Measurements from ENCODE around the gene ANKRD34A.
A peak's percentile ranks its signal among the peaks of the same experiment; 100 is the strongest.

ANKRD34A gene

GRCh38 chr1:145965119-145965744 is 857 bp upstream of the ANKRD34A start:
- DNase-seq: no peak

GRCh38 chr1:145963265-145964019 is 933 bp downstream of the ANKRD34A start:
- peak; percentile 28 for DNase-seq

DNA sequence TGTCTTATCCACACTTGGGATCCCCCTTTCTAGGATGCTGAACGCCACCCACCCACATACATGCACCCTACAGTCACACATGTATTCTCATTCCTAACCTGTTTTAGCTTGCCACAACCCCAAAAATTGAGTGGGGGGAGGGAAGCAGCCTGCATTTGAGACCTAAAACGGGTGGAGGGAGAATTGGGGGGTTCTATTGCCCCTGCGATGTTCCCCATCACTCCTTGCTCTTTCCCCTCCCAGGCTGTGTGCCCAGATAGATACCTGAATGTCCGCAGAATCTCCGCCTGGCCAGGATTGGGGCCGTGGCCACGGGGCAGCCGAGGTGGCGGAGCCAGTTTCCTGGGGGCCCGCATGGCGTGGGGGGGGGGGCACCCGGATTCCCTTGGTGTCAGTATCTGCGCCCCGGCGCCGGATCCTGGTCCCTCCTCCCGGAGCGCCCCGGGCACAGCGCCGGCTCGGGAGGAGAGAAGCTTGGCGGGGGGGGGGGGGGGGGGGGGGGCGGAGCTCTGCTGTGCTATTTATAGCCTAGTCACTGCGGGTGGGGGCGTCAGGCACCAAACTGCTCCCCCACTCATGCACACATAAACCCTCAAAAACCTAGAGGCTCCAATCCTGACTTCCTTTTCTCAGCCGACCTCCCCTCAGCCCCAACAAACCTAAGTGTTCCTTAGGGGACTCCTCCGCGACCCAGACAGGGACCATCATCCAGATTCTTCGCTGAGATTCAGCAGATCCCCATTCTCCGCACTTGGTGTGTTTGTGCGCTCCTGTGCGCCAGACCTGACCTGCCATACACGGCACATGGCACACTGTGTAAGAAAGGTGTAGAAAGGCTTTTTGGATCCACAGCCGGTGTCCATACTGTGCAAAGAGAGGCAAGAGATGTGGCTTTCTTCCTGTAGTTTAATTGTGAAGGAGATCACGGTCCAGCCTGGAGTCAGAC is 1.9 kb downstream of the ANKRD34A start:
- no peak for DNase-seq

- DNase-seq: peak; percentile 10
Measured at GRCh38 chr1:145961425-145962156, 2.8 kb downstream of the ANKRD34A start.

DNA sequence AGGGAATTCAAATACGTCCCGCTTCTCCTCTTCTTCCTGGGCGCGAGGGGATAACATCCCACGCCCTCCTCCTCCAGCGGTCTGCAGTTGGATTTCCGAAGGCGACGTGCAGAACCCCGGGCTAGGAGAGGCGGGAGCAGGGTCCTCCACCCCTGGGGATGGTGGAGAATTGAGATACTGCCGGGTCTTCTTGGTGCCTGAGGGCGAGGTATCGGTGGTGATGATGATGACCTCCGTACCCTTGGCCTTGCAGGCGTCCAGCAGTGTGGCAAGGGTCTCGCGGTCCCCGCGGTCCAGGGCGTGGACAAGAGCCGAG is 3.3 kb downstream of the ANKRD34A start:
- no peak for DNase-seq

DNA sequence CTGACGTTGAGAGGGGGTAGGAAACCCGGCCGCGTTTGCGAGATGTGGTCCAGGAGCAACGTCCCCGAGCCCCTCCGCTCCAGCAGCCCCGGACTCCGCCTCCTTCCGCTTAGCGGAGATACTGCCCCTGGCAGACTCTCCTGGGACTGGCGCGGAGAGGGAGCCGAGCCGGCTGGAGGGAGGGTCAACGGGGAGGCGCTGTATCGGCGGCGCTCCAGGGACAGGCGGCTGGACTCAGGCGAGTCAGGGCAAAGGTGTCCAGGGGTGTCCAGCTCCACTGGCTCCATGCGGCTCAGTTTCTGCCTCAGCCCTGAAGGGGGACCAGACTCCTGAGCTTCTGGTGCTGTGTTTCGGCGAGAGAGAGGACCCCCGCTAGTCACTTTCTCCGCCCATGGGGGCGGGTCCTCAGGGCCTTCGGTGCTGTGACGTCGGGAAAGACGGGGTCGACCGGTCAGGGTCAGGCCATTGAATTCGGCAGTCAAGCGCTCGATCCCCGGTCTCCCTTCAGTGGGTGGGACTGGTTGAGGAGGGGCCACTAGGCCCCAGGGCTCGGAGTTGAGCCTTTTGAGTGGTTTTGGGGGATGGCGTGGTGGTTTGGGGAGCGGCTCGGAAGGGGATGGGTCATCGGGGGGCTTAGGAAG is 3.8 kb downstream of the ANKRD34A start:
- DNase-seq: peak; percentile 77

GRCh38 chr1:145959957-145960467 is 4.4 kb downstream of the ANKRD34A start:
- no peak for DNase-seq

DNA sequence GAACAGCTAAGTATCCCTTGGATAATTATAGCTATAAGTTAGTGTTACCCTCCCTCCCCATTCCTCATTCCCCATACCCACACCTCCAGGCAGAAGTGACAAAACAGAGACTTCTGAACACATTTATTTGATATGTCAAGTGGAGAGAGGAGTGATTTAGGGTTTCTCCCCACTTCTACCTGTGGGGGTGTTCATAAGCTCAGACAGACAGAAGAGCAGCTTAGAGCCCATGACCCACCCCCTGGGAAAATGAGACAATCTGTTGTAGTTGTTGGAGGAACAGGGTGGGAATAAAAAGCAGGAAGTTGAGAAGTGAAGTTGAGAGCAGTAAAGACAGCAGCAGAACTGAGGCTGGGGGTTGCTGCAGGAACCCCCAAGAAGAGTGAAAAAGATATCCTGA is 5.0 kb downstream of the ANKRD34A start:
- DNase-seq: no peak

DNA sequence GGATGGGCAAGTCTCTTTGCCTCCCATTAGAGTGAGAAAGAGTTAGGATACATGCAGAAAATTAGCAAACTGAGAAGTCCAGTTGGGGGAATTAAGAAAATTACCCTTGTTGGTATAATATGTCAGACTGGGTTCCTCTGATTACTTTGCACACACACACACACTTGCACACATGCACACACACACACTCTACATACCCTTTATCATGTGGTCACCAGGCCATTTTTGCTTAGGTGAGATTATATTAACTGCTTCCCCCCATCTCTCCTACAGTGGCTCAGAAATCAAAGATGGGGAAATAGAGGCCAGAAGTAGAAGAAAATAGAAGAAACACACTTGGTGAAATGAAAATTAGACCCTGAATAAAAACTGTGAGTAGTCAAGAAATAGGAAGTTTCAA is 5.6 kb downstream of the ANKRD34A start:
- no peak for DNase-seq

- DNase-seq: peak; percentile 97
Measured at GRCh38 chr1:145957443-145958319, 6.7 kb downstream of the ANKRD34A start, which contains the start of gene LIX1L. TSS of gene LIX1L (minus strand) at chr1:145958017. CDS start at chr1:145957927, 90 bp downstream.

- DNase-seq: no peak
Measured at GRCh38 chr1:145956781-145957442, 7.5 kb downstream of the ANKRD34A start.

- DNase-seq: no peak
Measured at GRCh38 chr1:145956361-145956760, 8.0 kb downstream of the ANKRD34A start.

GRCh38 chr1:145955436-145955835 is 8.9 kb downstream of the ANKRD34A start:
- DNase-seq: no peak

DNA sequence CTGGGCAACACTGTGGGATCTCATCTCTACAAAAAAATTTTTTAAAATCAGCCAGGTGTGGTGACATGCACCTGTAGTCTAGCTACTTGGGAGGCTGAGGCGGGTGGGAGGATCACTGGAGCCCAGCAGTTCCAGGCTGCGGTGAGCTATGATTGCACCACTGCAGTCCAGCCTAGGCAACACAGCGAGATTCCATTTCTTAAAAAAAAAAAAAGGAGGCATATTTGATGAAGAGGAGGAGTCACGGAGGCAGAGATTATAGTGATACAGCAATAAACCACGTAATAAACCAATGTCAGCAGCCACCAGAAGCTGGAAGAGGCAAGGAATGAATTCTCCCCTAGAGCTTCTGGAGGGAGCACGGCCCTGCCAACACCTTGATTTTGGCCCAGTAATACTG is 10.5 kb downstream of the ANKRD34A start:
- no peak for DNase-seq

DNA sequence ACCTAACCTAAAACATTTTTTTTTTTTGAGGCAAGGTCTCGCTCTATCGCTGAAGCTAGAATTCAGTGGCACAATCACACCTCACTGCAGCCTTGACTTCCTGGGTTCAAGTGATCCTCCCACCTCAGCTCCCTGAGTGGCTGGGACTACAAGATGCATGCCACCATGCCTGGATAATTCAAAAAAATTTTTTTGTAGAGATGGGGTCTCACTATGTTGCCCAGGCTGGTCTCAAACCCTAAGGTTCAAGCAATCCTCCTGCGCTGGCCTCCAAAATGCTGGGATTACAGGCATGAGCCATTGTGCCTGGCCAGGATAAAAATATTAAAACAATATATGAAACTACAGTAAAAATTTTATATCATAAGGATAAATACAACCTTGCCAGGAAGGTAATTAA is 11.5 kb downstream of the ANKRD34A start:
- no peak for DNase-seq

DNA sequence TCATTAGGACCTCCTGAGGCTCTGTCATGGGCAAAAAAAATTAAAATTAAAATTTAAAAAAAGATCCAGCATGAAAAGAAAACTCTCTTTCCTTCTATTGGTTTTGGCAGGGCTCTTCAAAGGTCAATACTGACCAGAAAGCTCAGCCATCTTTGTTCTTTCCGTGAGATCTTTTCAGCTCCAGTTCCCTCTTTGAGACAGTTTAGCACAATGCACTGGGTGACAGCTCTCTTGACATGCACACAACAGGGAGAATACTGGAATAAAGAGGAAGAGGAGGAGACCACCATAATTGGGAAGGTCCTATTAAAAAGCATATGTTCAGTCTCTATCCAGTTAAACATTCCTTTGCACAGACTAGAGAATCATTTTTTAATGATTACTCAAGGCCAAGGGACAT is 12.8 kb downstream of the ANKRD34A start:
- DNase-seq: no peak

GRCh38 chr1:145949219-145949618 is 15.2 kb downstream of the ANKRD34A start:
- no peak for DNase-seq

DNA sequence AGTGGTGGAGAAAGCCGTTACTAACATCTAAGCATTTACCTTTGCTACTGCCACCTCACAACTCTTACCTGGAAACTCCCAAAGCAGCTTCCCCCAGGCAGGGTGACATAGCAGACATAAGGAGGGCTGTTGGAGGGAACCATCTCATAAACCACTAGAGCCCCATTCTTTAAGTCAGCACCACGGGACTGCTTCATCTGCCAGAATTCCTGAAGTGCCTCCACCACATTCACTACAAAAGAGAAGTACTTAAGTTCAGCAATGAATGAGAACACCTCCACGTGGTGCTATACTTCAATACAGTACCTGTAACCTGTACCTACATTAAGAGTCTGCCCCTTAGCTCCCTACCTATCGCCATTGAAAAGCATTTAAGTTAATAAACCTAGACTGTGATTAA is 16.8 kb downstream of the ANKRD34A start:
- DNase-seq: no peak

DNA sequence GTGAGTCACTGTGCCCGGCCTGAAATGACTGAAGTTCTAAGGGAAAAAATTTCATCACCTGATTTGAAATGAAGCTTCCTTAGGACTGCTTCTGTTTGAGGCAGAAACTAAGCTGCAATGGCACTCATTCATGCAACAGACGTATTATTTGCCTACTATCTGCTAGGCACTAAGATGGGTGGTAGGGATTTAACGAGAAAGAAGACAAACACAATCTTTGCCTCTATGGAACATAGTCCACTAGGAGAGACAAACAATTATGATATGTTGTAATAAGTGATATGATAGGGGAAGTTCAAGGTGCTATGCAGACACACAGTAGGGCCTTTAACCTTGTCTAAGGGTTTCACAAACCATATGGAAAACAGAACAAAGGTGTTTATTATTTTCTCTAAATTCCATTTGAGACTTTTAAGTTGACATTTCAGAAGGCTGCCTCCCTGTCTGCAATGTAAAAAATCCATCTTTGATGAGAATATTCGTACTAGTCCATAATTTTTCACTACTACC is 17.8 kb downstream of the ANKRD34A start:
- no peak for DNase-seq

GRCh38 chr1:145944532-145944931 is 19.8 kb downstream of the ANKRD34A start:
- DNase-seq: no peak

Measured in NCI-H1105 treated with DMSO at 0.1 percent for 48 hours (cell line).